ENCODE results near the gene HOXC6. TPM values are rescaled to one million over a fixed set of nuclear protein-coding genes. Genes with fewer than 3 reads are reported as not detected.

Gene HOXC6
- total RNA-seq, 1 donor from 2014 or later = 0.21 TPM

GRCh38 chr12:54051874-54052437 lies 23.7 kb downstream of the HOXC6 start:
- Mint-ChIP-seq H3K4me1 (ENCODE audit: unreplicated experiment) (peaks cover 6% of the 10 kb centered on the region), H3K27ac (ENCODE audit: unreplicated experiment) (peak overlapping the region; percentile 66), H3K36me3 (ENCODE audit: low read depth, unreplicated experiment) (peaks cover 3% of the 10 kb centered on the region), H3K27me3 (ENCODE audit: unreplicated experiment) (peaks cover 43% of the 10 kb centered on the region), H3K9me3 (ENCODE audit: unreplicated experiment) (no peaks in the 10 kb centered on the region), H3K4me3 (ENCODE audit: unreplicated experiment) (peak overlapping the region; percentile 29)
- TF ChIP-seq, protein P1, sequence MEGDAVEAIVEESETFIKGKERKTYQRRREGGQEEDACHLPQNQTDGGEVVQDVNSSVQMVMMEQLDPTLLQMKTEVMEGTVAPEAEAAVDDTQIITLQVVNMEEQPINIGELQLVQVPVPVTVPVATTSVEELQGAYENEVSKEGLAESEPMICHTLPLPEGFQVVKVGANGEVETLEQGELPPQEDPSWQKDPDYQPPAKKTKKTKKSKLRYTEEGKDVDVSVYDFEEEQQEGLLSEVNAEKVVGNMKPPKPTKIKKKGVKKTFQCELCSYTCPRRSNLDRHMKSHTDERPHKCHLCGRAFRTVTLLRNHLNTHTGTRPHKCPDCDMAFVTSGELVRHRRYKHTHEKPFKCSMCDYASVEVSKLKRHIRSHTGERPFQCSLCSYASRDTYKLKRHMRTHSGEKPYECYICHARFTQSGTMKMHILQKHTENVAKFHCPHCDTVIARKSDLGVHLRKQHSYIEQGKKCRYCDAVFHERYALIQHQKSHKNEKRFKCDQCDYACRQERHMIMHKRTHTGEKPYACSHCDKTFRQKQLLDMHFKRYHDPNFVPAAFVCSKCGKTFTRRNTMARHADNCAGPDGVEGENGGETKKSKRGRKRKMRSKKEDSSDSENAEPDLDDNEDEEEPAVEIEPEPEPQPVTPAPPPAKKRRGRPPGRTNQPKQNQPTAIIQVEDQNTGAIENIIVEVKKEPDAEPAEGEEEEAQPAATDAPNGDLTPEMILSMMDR (IDR thresholded peaks at IDR 0.05; ENCODE audit: unreplicated experiment) = no peak
- DNase-seq (ENCODE audit: low spot score) = no peak

- Mint-ChIP-seq H3K4me1 (ENCODE audit: unreplicated experiment) (peaks cover 6% of the 10 kb centered on the region), H3K27ac (ENCODE audit: unreplicated experiment) (no peak overlapping the region)
These were observed 24.3 kb downstream of the HOXC6 start for GRCh38 chr12:54052438-54053002.

GRCh38 chr12:54053003-54053750 lies 24.9 kb downstream of the HOXC6 start:
- TF ChIP-seq, protein P1 (IDR thresholded peaks at IDR 0.05; ENCODE audit: unreplicated experiment) = no peak
- H3K27ac Mint-ChIP-seq (ENCODE audit: unreplicated experiment) = no peak overlapping the region
- H3K36me3 Mint-ChIP-seq (ENCODE audit: low read depth, unreplicated experiment) = peaks cover 3% of the 10 kb centered on the region
- H3K4me3 Mint-ChIP-seq (ENCODE audit: unreplicated experiment) = no peak overlapping the region
- DNase-seq (ENCODE audit: low spot score) = no peak
- peaks cover 6% of the 10 kb centered on the region for H3K4me1 Mint-ChIP-seq (ENCODE audit: unreplicated experiment)
- H3K27me3 Mint-ChIP-seq (ENCODE audit: unreplicated experiment) = peaks cover 44% of the 10 kb centered on the region
- no peaks in the 10 kb centered on the region for H3K9me3 Mint-ChIP-seq (ENCODE audit: unreplicated experiment)

More at GRCh38 chr12:54052438-54053002, 24.3 kb downstream of the HOXC6 start:
- TF ChIP-seq, protein P1 (IDR thresholded peaks at IDR 0.05; ENCODE audit: unreplicated experiment) = no peak
- Mint-ChIP-seq H3K27me3 (ENCODE audit: unreplicated experiment) (peaks cover 47% of the 10 kb centered on the region), H3K36me3 (ENCODE audit: low read depth, unreplicated experiment) (peaks cover 3% of the 10 kb centered on the region), H3K4me3 (ENCODE audit: unreplicated experiment) (no peak overlapping the region), H3K9me3 (ENCODE audit: unreplicated experiment) (no peaks in the 10 kb centered on the region)
- no peak for DNase-seq (ENCODE audit: low spot score)

DNA sequence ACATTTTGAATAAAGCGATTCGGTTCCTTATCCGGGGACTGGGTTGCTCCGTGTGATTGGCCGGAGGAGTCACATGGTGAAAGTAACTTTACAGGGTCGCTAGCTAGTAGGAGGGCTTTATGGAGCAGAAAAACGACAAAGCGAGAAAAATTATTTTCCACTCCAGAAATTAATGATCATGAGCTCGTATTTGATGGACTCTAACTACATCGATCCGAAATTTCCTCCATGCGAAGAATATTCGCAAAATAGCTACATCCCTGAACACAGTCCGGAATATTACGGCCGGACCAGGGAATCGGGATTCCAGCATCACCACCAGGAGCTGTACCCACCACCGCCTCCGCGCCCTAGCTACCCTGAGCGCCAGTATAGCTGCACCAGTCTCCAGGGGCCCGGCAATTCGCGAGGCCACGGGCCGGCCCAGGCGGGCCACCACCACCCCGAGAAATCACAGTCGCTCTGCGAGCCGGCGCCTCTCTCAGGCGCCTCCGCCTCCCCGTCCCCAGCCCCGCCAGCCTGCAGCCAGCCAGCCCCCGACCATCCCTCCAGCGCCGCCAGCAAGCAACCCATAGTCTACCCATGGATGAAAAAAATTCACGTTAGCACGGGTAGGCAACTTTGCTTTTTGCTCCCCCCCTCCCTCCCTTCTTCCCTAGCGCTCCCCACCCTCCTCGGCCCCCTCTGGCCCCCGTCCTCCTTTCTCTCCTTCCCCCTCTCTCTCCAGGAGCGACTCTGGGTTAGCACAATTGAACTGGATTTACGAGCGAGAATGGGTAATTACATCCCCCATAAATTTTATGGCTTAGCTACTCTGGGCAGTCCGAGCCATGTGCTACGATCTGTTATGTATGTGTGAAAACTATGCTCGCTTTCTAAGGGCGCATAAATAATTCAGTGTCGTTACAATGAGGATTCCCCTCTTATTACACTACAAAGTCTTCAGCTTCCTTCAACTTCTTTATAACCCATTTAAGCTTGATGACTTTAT lies 25.8 kb downstream of the HOXC6 start, which contains the start of gene HOXC4:
Gene HOXC4, plus strand, starts transcription at position 85 of the 991 bp plus-strand sequence. Its CDS starts 88 bp downstream, at position 173.
- Mint-ChIP-seq H3K36me3 (ENCODE audit: low read depth, unreplicated experiment) (peaks cover 3% of the 10 kb centered on the region), H3K27me3 (ENCODE audit: unreplicated experiment) (peaks cover 44% of the 10 kb centered on the region), H3K9me3 (ENCODE audit: unreplicated experiment) (no peaks in the 10 kb centered on the region), H3K27ac (ENCODE audit: unreplicated experiment) (no peak within 1 kb of the TSS), H3K4me1 (ENCODE audit: unreplicated experiment) (peaks cover 6% of the 10 kb centered on the region), H3K4me3 (ENCODE audit: unreplicated experiment) (peak within 1 kb of the TSS; percentile 60)
- TF ChIP-seq, protein P1 (IDR thresholded peaks at IDR 0.05; ENCODE audit: unreplicated experiment) = no peak
- no peak for DNase-seq (ENCODE audit: low spot score)

All from endothelial cell (in vitro differentiated cells).